ENCODE data around the gene AOPEP. TPM values are rescaled to one million over a fixed set of nuclear protein-coding genes. Genes with fewer than 3 reads are reported as not detected.

AOPEP gene
- total RNA-seq, 4 donors from 2014 or later = 56.5 to 160 (median 103) TPM

DNA sequence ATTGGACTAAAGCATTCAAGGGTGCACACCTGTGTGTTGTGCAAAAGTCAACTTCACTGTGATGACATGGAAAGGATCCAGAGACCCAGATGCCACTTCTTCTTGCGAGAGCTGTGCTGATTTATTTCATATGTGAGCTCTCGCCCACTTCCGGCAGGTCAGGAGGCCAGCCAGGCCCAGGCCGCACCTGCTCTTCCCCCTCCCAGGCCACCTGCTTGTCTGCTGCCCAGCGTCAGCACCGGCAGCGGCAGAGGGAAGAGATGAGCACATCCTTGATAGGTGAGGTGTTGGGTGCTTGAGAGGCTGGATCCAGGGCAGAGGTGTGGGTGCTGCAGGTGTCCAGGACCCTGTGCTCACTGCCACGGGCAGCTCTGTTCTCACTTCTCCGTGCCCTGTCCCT is 348.1 kb downstream of the AOPEP start:
- DNase-seq (peak; percentile 50 to 83), ATAC-seq (peak; percentile 21 to 36)
- no peaks in the 10 kb centered on the region for H3K36me3 ChIP-seq
- peaks cover 92 to 95% of the 10 kb centered on the region in 2 donors for H3K4me1 ChIP-seq
- in situ Hi-C loops (cut with MboI; ENCODE audit: low sequenced_read_pairs in 4 of 4) = no loop called here
- H3K4me3 ChIP-seq = no peak overlapping the region
- H3K27ac ChIP-seq = peak overlapping the region; percentile 85 to 96 (median 91)
- no peaks in the 10 kb centered on the region for H3K9me3 ChIP-seq
- TF ChIP-seq, protein P1, sequence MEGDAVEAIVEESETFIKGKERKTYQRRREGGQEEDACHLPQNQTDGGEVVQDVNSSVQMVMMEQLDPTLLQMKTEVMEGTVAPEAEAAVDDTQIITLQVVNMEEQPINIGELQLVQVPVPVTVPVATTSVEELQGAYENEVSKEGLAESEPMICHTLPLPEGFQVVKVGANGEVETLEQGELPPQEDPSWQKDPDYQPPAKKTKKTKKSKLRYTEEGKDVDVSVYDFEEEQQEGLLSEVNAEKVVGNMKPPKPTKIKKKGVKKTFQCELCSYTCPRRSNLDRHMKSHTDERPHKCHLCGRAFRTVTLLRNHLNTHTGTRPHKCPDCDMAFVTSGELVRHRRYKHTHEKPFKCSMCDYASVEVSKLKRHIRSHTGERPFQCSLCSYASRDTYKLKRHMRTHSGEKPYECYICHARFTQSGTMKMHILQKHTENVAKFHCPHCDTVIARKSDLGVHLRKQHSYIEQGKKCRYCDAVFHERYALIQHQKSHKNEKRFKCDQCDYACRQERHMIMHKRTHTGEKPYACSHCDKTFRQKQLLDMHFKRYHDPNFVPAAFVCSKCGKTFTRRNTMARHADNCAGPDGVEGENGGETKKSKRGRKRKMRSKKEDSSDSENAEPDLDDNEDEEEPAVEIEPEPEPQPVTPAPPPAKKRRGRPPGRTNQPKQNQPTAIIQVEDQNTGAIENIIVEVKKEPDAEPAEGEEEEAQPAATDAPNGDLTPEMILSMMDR (IDR thresholded peaks at IDR 0.05 in 4 of 5, conservative IDR thresholded peaks at IDR 0.05 in 1 of 5) = no peak
- no peak for TF ChIP-seq POLR2A (IDR thresholded peaks at IDR 0.05)
- H3K27me3 ChIP-seq = no peaks in the 10 kb centered on the region
- intact Hi-C loops (cut with DNase I; ENCODE audit: low total_unique reads) = loop anchor here (5.0 to 10.0 kb wide), 3 partner anchors 48 to 390 kb away; no protein-coding TSS in a partner anchor

DNA sequence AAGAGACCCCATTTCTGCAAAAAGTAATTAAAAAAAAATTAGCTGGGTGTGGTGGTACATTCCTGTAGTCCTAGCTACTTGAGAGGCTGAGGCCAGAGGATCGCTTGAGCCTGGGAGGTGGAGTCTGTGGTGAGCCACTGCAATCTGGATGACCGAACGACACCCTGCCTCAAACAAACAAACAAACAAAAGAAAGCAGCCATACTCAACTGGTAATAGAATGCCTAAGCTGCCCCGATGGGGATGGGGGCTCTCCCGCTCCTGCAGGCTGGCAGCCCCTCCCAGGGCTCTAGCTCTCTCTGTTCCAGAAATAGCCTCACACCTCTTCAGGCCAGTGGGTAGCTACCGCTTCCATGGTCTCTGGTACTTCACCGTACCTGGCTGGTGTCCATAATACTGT is 349.2 kb downstream of the AOPEP start:
- Histone ChIP-seq H3K4me3 (no peak overlapping the region), H3K9me3 (no peaks in the 10 kb centered on the region), H3K4me1 (peaks cover 89 to 90% of the 10 kb centered on the region in 2 donors), H3K36me3 (no peaks in the 10 kb centered on the region), H3K27me3 (no peaks in the 10 kb centered on the region), H3K27ac (peak overlapping the region; percentile 85 to 96 (median 91))
- DNase-seq = no peak
- intact Hi-C loops (cut with DNase I; ENCODE audit: low total_unique reads) (loop anchor here (5.0 to 10.0 kb wide), 2 partner anchors 47 to 391 kb away; no protein-coding TSS in a partner anchor), in situ Hi-C loops (cut with MboI; ENCODE audit: low sequenced_read_pairs in 4 of 4) (no loop called here)
- ATAC-seq = no peak
- TF ChIP-seq POLR2A (IDR thresholded peaks at IDR 0.05) = no peak
- TF ChIP-seq, protein P1 (IDR thresholded peaks at IDR 0.05 in 4 of 5, conservative IDR thresholded peaks at IDR 0.05 in 1 of 5) = no peak

DNA sequence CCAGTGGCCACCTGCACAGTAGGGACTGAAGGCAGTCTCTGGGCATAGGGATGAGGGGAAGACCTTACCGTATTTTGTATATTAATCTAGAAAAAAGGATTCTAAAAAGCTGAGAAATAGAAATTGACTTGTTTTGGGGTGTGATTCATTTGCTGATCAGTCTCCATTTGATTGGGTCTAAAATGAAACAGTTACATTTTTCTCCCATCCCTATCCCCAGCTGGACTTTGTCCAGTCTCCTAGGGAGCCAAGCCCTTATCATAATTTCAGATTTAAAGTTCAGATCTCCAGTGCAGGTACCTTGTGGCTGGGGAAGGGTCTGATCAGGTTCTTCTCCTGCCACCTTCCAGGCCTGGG is 350.2 kb downstream of the AOPEP start:
- DNase-seq = no peak
- Histone ChIP-seq H3K27me3 (no peaks in the 10 kb centered on the region), H3K4me1 (peaks cover 81 to 87% of the 10 kb centered on the region in 2 donors), H3K4me3 (no peak overlapping the region), H3K9me3 (no peaks in the 10 kb centered on the region), H3K27ac (peak overlapping the region; percentile 85 to 96 (median 91)), H3K36me3 (peaks cover 0 to 9% of the 10 kb centered on the region in 2 donors)
- ATAC-seq = no peak
- in situ Hi-C loops (cut with MboI; ENCODE audit: low sequenced_read_pairs in 4 of 4) = no loop called here
- intact Hi-C loops (cut with DNase I; ENCODE audit: low total_unique reads) = loop anchor here (5.0 to 10.0 kb wide), 2 partner anchors 46 to 392 kb away; no protein-coding TSS in a partner anchor
- TF ChIP-seq, protein P1 (IDR thresholded peaks at IDR 0.05 in 4 of 5, conservative IDR thresholded peaks at IDR 0.05 in 1 of 5) = no peak
- no peak for TF ChIP-seq POLR2A (IDR thresholded peaks at IDR 0.05)

DNA sequence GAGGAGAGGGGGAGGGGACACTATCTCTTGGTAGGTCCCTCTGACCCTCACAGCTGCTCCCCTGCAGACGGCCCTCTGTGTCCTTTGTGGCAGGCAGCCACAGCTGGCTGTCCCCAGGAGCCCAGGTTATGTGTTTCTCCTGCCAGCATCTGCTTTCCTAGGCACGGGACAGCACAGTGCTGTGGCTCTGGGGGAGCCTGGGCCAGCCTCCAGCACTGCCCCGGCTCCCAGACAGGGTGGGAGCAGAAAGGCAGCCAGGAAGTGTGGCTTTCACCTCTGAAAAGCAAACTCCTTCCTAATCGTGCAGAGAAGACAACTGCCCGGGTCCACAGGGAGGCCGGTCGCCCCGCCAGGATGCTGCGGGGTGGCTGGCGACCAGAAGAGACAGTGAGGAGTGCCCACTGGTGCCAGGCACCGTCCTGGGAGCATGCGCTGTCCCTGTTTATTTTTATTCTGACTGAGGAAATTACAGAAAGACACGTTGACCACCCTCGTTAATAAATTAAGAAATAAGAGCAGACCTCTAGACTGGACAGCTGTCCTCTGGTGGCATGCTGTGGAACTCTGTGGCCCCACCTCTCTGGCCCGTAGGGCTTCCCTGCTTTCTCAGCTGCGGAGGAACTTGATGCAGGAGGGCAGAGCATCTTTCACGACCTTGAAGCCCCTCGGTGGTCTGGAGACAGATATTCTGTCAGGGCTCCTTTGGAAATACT is 350.7 kb downstream of the AOPEP start:
- H3K36me3 ChIP-seq = peaks cover 0 to 9% of the 10 kb centered on the region in 2 donors
- intact Hi-C loops (cut with DNase I; ENCODE audit: low total_unique reads) = loop anchor here (5.0 to 10.0 kb wide), 2 partner anchors 45 to 392 kb away; no protein-coding TSS in a partner anchor
- ATAC-seq = peak in 1 of 2 donors; percentile 1
- TF ChIP-seq POLR2A (IDR thresholded peaks at IDR 0.05) = no peak
- TF ChIP-seq, protein P1 (IDR thresholded peaks at IDR 0.05 in 4 of 5, conservative IDR thresholded peaks at IDR 0.05 in 1 of 5) = no peak
- H3K9me3 ChIP-seq = no peaks in the 10 kb centered on the region
- no peak overlapping the region for H3K4me3 ChIP-seq
- peak overlapping the region; percentile 85 to 96 (median 91) for H3K27ac ChIP-seq
- in situ Hi-C loops (cut with MboI; ENCODE audit: low sequenced_read_pairs in 4 of 4) = no loop called here
- H3K27me3 ChIP-seq = no peaks in the 10 kb centered on the region
- peaks cover 81 to 85% of the 10 kb centered on the region in 2 donors for H3K4me1 ChIP-seq
- DNase-seq = peak in 1 of 2 donors; percentile 52
